ENCODE measurements around the gene PARD3B.

The PARD3B gene

GRCh38 chr2:205352593-205352992, 807.3 kb downstream of the PARD3B start:
- DNase-seq (ENCODE audit: low read depth): peak; percentile 67

- DNase-seq (ENCODE audit: low read depth): no peak
Measured at GRCh38 chr2:205357732-205358131, 812.5 kb downstream of the PARD3B start.

GRCh38 chr2:205358351-205358815, 813.1 kb downstream of the PARD3B start:
- peak; percentile 33 for DNase-seq (ENCODE audit: low read depth)

- DNase-seq (ENCODE audit: low read depth): no peak
Measured at GRCh38 chr2:205361272-205361671, 816.0 kb downstream of the PARD3B start.

GRCh38 chr2:205361970-205362369, 816.7 kb downstream of the PARD3B start:
- no peak for DNase-seq (ENCODE audit: low read depth)

- DNase-seq (ENCODE audit: low read depth): no peak
Measured at GRCh38 chr2:205364261-205364660, 819.0 kb downstream of the PARD3B start.

GRCh38 chr2:205366336-205367060, 821.2 kb downstream of the PARD3B start:
- DNase-seq (ENCODE audit: low read depth): peak; percentile 34

- DNase-seq (ENCODE audit: low read depth): peak; percentile 58
Measured at GRCh38 chr2:205367331-205367935, 822.2 kb downstream of the PARD3B start.

GRCh38 chr2:205369813-205370212, 824.5 kb downstream of the PARD3B start:
- no peak for DNase-seq (ENCODE audit: low read depth)

- DNase-seq (ENCODE audit: low read depth): no peak
Measured at GRCh38 chr2:205370726-205371125, 825.5 kb downstream of the PARD3B start.

- peak; percentile 45 for DNase-seq (ENCODE audit: low read depth)
Measured at GRCh38 chr2:205372141-205372540, 826.9 kb downstream of the PARD3B start.

- DNase-seq (ENCODE audit: low read depth): peak; percentile 20
Measured at GRCh38 chr2:205375461-205376448, 830.5 kb downstream of the PARD3B start.

- no peak for DNase-seq (ENCODE audit: low read depth)
Measured at GRCh38 chr2:205377324-205377723, 832.0 kb downstream of the PARD3B start.

GRCh38 chr2:205383601-205384000, 838.3 kb downstream of the PARD3B start:
- no peak for DNase-seq (ENCODE audit: low read depth)

- no peak for DNase-seq (ENCODE audit: low read depth)
Measured at GRCh38 chr2:205386109-205386508, 840.8 kb downstream of the PARD3B start.

GRCh38 chr2:205387350-205388055, 842.2 kb downstream of the PARD3B start:
- no peak for DNase-seq (ENCODE audit: low read depth)

- DNase-seq (ENCODE audit: low read depth): no peak
Measured at GRCh38 chr2:205390866-205391265, 845.6 kb downstream of the PARD3B start.

- no peak for DNase-seq (ENCODE audit: low read depth)
Measured at GRCh38 chr2:205401511-205401910, 856.2 kb downstream of the PARD3B start.

GRCh38 chr2:205402011-205402410, 856.7 kb downstream of the PARD3B start:
- no peak for DNase-seq (ENCODE audit: low read depth)

- peak; percentile 60 for DNase-seq (ENCODE audit: low read depth)
Measured at GRCh38 chr2:205403244-205403825, 858.1 kb downstream of the PARD3B start.

- peak; percentile 69 for DNase-seq (ENCODE audit: low read depth)
Measured at GRCh38 chr2:205405194-205405593, 859.9 kb downstream of the PARD3B start.

Data from iris pigment epithelial cell (primary cell).